ENCODE measurements around the gene TCF7. TPM values are rescaled to one million over a fixed set of nuclear protein-coding genes. Genes with fewer than 3 reads are reported as not detected.

Gene TCF7
- total RNA-seq, 2 experiments from 2014 or later = 7.0 to 7.9 TPM

DNA sequence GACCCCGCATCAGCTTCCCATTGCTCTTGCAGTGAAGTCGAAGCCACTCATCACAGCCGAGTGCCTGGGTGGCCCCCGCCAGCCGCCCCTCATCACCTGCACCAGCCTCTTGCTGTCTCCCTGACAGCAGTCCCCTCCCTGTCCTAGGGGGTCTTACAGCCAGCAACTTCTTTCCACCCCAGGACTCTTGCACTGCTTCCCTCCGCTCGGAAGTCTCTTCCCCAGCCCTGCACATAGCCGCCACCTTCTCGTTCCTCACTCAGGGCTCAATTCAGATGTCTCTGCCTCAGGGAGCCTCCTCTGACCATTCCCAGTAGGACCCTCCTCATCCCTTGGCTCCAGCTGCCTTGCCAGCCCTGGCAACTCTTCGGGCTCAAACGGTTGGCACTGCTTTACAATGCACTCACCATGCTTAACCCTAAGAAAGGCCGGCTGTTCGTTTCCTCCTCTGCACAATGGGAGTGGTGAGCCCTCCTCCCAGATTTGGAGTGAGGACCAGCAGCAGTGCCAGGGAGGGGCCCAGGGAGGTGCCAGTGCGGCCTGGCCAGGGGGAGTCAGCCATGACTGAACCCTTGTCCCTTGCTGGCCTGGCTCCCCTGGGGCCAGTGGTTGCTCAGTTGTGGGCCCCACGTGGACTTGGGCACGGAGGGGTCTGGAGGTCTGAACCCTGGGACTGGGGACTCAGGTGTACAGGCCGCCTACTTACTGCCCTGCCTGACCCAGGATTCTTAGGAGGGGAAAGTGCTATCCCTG lies 6.1 kb downstream of the TCF7 start:
- ATAC-seq (no peak), DNase-seq (no peak)
- Mint-ChIP-seq H3K36me3 (no peaks in the 10 kb centered on the region), H3K9me3 (ENCODE audit: low read depth) (no peaks in the 10 kb centered on the region), H3K27ac (no peak overlapping the region), H3K27me3 (peaks cover 76% of the 10 kb centered on the region), H3K4me1 (peaks cover 35% of the 10 kb centered on the region), H3K4me3 (no peak overlapping the region)
- CTCF ChIA-PET = interaction anchor here (1.1 to 2.7 kb wide), 3 partner anchors 20 to 81 kb away, joined by 4 to 12 read pairs (median 5); no protein-coding TSS in a partner anchor

DNA sequence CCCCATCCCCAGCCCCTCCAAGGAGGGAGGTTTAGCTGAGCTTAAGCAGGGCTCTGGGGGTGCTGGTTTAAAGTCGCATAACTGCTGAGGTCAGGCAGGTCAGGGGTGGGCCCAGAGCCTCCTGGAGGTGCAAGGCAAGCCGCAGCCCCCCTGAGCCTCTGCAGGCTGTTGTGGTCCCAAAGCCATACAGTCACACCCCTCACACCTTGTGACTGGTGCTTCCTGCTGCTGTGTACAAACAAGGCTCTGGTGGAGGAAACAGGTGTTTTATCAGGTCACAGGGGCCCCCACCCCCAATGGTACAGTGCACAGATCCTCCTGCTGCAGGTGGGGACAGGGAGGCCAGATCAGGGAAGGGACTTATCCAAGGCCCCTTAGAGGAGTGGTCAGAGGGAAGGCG lies 8.0 kb downstream of the TCF7 start:
- no peak overlapping the region for H3K4me3 Mint-ChIP-seq
- no peaks in the 10 kb centered on the region for H3K36me3 Mint-ChIP-seq
- DNase-seq (peak; percentile 59), ATAC-seq (peak; percentile 52)
- CTCF ChIA-PET = interaction anchor here (0.9 to 2.1 kb wide), 4 partner anchors 8 to 83 kb away, joined by 3 to 6 read pairs (median 4); no protein-coding TSS in a partner anchor
- no peaks in the 10 kb centered on the region for H3K9me3 Mint-ChIP-seq (ENCODE audit: low read depth)
- peaks cover 75% of the 10 kb centered on the region for H3K27me3 Mint-ChIP-seq
- H3K27ac Mint-ChIP-seq = no peak overlapping the region
- H3K4me1 Mint-ChIP-seq = peaks cover 40% of the 10 kb centered on the region

DNA sequence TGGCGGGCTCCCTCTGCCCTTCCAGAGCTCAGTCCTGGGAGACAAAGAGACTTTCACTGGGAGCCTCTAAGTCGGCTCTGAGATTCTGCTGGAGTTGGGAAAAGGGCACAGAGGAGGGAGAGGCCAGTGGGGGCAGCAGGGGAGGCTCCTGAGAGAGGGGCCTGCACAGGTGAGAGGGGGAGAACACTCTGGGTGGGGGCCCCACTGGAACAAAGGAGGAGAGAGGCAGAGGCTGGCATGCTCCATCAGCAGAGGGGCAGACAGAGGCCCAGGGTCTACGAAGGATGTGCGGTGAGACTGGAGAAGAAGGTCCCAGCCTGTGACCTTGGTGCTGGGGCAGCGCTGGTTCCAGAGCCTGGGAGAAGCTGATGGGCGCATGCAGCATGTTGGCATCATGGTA lies 8.9 kb downstream of the TCF7 start:
- H3K27ac Mint-ChIP-seq = peak overlapping the region; percentile 11
- no peak for ATAC-seq

DNA sequence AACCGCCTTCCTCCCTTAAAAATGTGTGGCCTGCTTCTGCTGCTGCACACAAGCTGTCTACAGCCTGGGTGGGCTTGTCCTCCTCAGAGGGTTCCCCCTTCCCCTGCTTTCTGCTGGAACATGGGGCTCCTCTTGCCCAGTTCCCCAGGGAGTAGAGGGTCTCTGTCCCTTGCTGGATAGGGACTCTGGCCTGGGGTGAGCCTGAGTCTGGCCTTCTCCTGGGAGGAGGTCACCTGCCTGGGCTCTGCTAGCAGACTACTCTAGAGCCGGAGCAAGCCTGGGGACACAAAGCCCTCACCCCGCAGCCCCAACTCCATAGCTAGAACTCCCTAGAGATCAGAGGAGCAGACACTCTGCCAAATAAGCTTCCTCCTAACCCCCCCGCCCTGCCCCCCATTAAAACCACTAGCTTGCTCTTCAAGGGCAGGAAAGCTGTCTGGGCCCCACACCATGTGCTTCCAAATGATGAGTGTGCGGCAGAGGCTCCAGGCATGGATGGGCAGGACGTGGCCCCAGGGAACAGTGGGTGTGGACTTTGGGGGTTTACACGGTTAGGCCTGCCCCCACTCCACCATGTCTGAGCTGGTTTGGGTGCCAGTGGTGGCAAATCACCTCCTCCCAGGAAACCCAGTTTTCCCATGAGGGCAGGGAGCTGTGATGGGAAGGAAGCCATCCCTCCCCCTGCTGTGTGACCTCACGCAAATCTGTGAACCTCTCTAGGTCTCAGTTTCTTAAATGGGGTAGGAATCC lies 10.0 kb downstream of the TCF7 start:
- CTCF ChIA-PET = interaction anchor here (0.9 to 2.6 kb wide), 8 partner anchors 14 to 165 kb away, joined by 3 to 10 read pairs (median 4); no protein-coding TSS in a partner anchor
- Mint-ChIP-seq H3K27me3 (peaks cover 76% of the 10 kb centered on the region), H3K36me3 (no peaks in the 10 kb centered on the region), H3K27ac (no peak overlapping the region), H3K4me1 (peaks cover 50% of the 10 kb centered on the region), H3K4me3 (no peak overlapping the region), H3K9me3 (ENCODE audit: low read depth) (no peaks in the 10 kb centered on the region)
- no peak for DNase-seq
- no peak for ATAC-seq

More for the DNA sequence above, 8.9 kb downstream of the TCF7 start:
- Mint-ChIP-seq H3K36me3 (no peaks in the 10 kb centered on the region), H3K27me3 (peaks cover 75% of the 10 kb centered on the region), H3K4me1 (peaks cover 45% of the 10 kb centered on the region), H3K9me3 (ENCODE audit: low read depth) (no peaks in the 10 kb centered on the region), H3K4me3 (no peak overlapping the region)
- no peak for DNase-seq
- CTCF ChIA-PET = interaction anchor here (1.2 to 2.2 kb wide), 2 partner anchors 21 to 84 kb away, joined by 4 to 10 read pairs; no protein-coding TSS in a partner anchor

DNA sequence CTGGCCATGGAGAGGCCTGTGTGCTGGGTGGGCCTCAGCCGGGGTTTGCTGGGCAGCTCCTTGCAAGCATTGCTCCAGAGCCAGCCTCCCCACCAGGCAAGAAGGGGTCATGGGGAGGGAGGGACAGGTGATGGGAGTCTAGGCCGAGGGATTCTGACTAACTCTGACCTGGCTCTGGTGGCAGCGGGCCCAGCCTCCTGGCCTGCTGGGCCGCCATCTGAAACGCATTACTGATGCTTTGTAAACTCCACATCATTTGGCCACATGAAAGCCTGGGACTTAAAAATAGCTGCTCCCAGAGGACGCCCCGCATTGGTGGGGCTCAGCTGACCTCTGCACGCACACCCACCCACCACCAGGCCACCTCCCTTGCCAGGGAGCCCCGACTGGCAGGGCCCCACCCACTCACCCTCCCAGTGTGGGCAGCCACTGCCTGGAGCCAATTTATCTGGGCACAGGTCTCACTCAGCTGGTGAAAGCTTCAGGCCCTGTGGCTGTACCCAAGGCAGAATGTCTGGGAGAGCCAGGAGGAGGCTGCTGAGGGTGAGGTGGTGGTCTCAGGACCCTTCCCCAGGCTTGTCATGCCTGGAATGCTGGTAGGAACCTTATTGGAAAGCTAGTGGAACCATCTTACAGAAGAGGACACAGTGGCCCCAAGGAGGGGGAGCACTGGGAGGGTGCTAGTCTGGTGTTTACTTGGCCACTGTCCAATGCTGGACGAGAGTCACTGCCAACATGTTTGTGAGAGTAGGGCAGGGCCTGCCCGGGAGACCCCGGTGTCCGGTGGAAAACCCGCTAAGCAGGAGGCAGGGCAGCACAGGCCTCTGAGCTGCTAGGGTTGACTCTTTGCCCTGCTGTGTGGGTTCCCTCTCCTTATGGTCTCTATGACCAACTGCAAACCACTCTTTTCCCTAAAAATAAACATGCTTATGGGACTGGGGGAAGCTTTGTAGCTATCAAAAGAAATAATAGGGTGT lies 10.8 kb downstream of the TCF7 start:
- peaks cover 72% of the 10 kb centered on the region for H3K27me3 Mint-ChIP-seq
- H3K4me1 Mint-ChIP-seq = peaks cover 46% of the 10 kb centered on the region
- DNase-seq (no peak), ATAC-seq (no peak)
- H3K36me3 Mint-ChIP-seq = no peaks in the 10 kb centered on the region
- no peak overlapping the region for H3K27ac Mint-ChIP-seq
- H3K4me3 Mint-ChIP-seq = no peak overlapping the region
- no peaks in the 10 kb centered on the region for H3K9me3 Mint-ChIP-seq (ENCODE audit: low read depth)
- CTCF ChIA-PET = interaction anchor here (0.9 to 2.6 kb wide), 8 partner anchors 12 to 164 kb away, joined by 3 to 10 read pairs (median 4); no protein-coding TSS in a partner anchor

DNA sequence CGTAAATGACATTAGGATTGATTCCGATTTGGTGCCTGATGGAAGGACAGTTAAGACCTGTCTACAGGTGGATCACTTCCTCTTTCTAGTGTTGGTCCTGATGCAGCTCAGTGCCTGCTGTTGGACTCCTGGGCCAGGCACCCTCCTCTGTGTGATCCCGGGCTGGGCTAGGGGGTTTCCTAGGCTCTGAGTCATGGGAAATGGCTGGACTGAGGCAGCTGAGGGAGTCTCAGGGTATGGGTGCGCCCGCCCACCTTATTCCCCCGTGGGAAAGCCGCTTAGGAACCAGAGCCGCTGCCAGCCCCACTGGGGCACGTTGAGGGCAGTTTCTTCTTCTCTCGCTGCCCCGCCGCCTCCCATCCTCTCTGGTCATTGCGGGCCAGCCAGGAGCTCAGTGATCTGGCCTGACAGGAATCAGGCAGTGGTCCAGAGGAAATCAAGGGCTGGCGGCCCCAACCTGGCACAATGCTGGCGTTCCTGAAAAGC lies 12.9 kb downstream of the TCF7 start:
- DNase-seq (no peak), ATAC-seq (no peak)
- CTCF ChIA-PET = interaction anchor here (1.3 to 2.4 kb wide), 2 partner anchors 14 to 88 kb away, joined by 10 to 11 read pairs; no protein-coding TSS in a partner anchor
- Mint-ChIP-seq H3K4me3 (no peak overlapping the region), H3K27ac (no peak overlapping the region), H3K4me1 (peaks cover 53% of the 10 kb centered on the region), H3K36me3 (peaks cover 3% of the 10 kb centered on the region), H3K9me3 (ENCODE audit: low read depth) (no peaks in the 10 kb centered on the region), H3K27me3 (peaks cover 72% of the 10 kb centered on the region)

DNA sequence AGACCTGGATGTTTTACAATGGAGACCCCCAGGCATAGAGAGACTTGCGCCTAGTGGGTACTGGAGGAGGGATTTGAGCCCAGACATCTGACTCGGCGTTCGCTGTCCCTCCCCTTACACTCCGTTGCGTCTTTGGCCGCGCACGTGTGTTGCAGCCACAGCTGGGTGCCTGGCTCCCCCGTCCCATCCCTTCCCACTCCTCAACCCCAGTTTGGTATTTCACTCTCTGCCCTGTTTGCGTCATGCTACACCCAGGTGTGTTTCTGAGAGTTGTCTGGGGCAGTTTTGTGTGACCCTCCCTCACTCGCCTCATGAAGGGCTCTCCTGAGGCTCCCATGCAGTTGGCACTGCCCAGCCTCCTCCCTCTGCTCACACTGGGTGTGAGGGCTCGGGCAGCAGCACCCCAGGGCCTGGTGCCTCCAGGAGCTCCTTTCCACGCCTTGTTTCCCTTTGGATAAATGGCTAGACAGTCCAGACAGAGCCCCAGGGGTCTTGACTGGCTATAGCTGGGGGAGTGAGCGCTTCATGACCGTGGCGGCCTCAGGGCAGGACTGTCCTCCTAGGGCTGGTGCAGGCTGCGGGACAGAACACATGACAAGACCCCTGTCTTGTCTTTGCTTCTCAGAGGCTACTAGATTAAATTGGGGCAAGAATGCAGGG lies 13.6 kb downstream of the TCF7 start:
- CTCF ChIA-PET = interaction anchor here (0.5 to 5.0 kb wide), 5 partner anchors 9 to 89 kb away, joined by 3 to 44 read pairs (median 10); no protein-coding TSS in a partner anchor
- Mint-ChIP-seq H3K36me3 (peaks cover 3% of the 10 kb centered on the region), H3K4me1 (peaks cover 54% of the 10 kb centered on the region), H3K4me3 (no peak overlapping the region), H3K27ac (no peak overlapping the region), H3K27me3 (peaks cover 68% of the 10 kb centered on the region), H3K9me3 (ENCODE audit: low read depth) (no peaks in the 10 kb centered on the region)
- DNase-seq = no peak
- ATAC-seq = no peak

DNA sequence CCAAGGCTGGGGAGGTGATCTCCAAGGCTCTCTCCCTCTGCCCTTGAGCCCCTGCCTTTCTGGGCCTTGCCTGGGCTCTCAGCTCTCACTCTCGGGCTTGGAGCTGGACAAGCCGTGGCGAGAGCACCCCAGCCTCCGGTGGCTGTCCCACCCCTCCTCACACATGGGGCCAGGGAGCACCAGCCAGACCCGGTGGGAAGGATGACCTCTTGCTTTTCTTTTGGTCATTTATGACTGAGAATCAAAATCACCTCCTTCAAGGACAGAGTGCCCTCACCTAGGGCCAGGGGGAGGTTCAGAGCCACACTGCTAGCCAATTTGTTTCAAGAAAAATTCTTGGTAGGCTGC lies 14.1 kb downstream of the TCF7 start:
- peaks cover 3% of the 10 kb centered on the region for H3K36me3 Mint-ChIP-seq
- H3K27ac Mint-ChIP-seq = no peak overlapping the region
- H3K9me3 Mint-ChIP-seq (ENCODE audit: low read depth) = no peaks in the 10 kb centered on the region

DNA sequence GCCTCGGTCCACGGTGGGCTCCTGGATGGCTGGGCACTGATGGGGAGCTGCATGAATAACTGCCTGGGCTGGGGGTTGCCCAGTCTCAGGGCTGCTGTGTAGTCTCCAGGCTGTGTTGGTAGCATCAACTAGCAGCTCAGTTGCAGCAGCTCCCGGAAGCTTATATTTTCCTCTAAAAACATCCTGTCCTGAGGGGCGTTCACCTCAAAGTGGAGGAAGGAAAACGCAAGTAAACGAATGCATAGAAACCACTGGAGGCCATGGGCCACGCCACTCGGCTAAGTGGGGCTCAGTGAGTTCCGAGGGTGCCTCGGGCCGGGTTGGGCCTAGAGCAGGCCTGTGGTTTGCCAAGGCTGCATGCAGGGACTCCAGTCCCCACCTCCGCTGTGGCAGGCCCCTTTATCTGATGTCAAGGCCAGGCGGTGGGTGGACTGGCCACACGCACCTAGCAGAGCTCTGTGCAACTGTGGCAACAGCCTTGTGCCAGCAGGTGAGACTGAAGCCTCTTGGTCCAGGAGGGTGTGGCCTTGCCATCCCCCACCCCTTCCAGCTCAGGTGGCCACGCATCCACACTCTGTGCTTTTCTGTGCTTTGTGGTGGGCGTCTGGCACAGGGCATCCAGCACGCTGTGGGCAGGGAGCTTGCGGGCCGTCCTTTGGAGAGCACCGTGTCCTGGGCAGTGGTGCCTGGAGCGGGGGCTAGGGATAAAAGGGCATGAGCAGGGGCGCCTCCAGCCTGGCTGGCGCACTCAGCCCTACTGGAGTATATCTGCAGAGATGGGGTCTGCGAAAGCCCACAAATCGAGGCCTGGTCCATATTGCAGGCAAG lies 15.1 kb downstream of the TCF7 start:
- DNase-seq (no peak), ATAC-seq (no peak)
- H3K27me3 Mint-ChIP-seq = peaks cover 62% of the 10 kb centered on the region
- no peaks in the 10 kb centered on the region for H3K9me3 Mint-ChIP-seq (ENCODE audit: low read depth)
- H3K4me1 Mint-ChIP-seq = peaks cover 56% of the 10 kb centered on the region
- no peak overlapping the region for H3K27ac Mint-ChIP-seq
- CTCF ChIA-PET = interaction anchor here (0.6 to 5.0 kb wide), 7 partner anchors 8 to 90 kb away, joined by 3 to 44 read pairs (median 3); no protein-coding TSS in a partner anchor
- peaks cover 6% of the 10 kb centered on the region for H3K36me3 Mint-ChIP-seq
- no peak overlapping the region for H3K4me3 Mint-ChIP-seq

More for the DNA sequence above, 14.1 kb downstream of the TCF7 start:
- CTCF ChIA-PET = interaction anchor here (1.2 to 5.0 kb wide), 3 partner anchors 9 to 89 kb away, joined by 3 to 44 read pairs (median 10); no protein-coding TSS in a partner anchor
- no peak overlapping the region for H3K4me3 Mint-ChIP-seq
- peaks cover 57% of the 10 kb centered on the region for H3K4me1 Mint-ChIP-seq
- DNase-seq (no peak), ATAC-seq (no peak)
- peaks cover 64% of the 10 kb centered on the region for H3K27me3 Mint-ChIP-seq

DNA sequence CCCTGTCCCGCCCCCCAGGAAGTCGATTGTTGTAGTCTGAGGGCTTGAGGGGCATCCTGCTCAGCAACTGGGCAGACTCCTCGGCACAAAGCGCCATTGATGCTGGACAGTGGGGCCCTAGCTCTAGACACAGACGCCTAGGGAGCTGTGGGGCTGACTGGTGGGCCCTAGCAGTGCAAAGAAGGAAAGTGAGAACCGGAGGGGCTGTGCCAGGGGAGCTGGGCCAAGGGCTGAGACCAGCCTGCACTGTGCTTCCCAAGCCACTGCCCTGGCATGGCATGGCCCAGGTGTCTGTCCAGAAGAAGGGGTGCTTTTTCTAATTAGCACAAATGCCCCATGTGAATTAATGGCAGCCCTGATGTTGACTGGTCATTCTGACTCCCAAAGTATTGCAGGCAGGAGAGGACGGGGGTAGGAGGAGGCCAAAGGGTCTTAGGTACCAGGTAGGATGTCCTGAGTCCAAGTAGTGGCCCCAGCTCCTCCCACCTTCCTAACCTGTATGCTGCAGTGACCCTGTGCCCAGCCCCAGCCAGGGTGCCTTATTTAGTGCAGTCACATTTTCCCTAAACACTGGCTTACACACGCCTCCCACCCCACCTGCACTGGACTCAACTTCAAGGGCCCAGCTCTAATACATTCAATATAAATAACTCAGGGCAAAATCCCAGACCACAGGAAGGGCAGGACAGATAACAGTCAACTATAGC lies 15.9 kb downstream of the TCF7 start:
- H3K27me3 Mint-ChIP-seq = peaks cover 66% of the 10 kb centered on the region
- H3K4me3 Mint-ChIP-seq = no peak overlapping the region
- peaks cover 56% of the 10 kb centered on the region for H3K4me1 Mint-ChIP-seq
- no peak for DNase-seq
- no peak overlapping the region for H3K27ac Mint-ChIP-seq
- CTCF ChIA-PET = interaction anchor here (1.0 to 5.0 kb wide), 5 partner anchors 8 to 91 kb away, joined by 3 to 44 read pairs (median 4); no protein-coding TSS in a partner anchor
- H3K9me3 Mint-ChIP-seq (ENCODE audit: low read depth) = no peaks in the 10 kb centered on the region
- peaks cover 10% of the 10 kb centered on the region for H3K36me3 Mint-ChIP-seq
- ATAC-seq = no peak

DNA sequence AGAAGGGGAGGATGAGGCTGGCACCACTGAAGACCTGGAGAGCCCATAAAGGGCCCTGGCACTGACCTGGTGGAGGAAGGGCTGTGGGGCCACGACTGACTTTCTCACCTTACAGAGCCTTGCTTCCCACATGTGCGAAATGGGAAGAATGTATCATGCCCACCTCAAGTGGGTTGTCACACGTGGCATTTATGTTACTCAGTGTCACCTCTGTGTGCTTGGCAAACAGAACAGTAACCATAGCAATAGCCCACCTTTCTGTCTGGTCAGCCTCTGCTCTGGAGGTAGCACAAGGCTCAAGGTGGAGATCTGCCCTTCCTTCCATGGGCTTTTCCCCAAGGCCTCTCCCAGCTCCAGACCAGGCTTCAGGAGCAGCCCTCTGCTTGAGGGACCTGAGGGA lies 16.7 kb downstream of the TCF7 start:
- CTCF ChIA-PET = interaction anchor here (1.6 to 24.2 kb wide), 5 partner anchors 10 to 456 kb away, joined by 3 to 430 read pairs (median 7); no protein-coding TSS in a partner anchor
- Mint-ChIP-seq H3K27me3 (peaks cover 65% of the 10 kb centered on the region), H3K4me3 (no peak overlapping the region), H3K9me3 (ENCODE audit: low read depth) (no peaks in the 10 kb centered on the region), H3K4me1 (peaks cover 58% of the 10 kb centered on the region), H3K27ac (peak overlapping the region; percentile 26), H3K36me3 (peaks cover 16% of the 10 kb centered on the region)
- ATAC-seq (no peak), DNase-seq (no peak)

Data from activated CD8-positive, alpha-beta memory T cell treated with anti-CD3 and anti-CD28 coated beads, Interleukin-2, amount 10 ng/mL, durations not matched to agents 7 days and 5 days (primary cell).